Lung (tissue), 12 donors: ENCODE results near the gene PCK1. TPM values are rescaled to one million over a fixed set of nuclear protein-coding genes. Genes with fewer than 3 reads are reported as not detected.

Experiments used
- ATAC-seq: fragments of 200-7000 bp; cut with Tn5 transposase; one replicate; pipeline ENCODE4 v1.9.1; 2020; ENCODE audit warnings: moderate number of reproducible peaks; ENCODE audit not compliant: insufficient read depth, low FRiP score
- DNase-seq, 3 donors: peaks; one replicate each; pipeline ENCODE4 v3.0.0-alpha.2; 2013 to 2017
- H3K27ac ChIP-seq, 2 donors: one replicate each; pipeline ENCODE4 v1.5.1; 2013; ENCODE audit warnings: mild to moderate bottlenecking in 2 of 2, moderate library complexity in 2 of 2, control low read depth in 1 of 2, inconsistent platforms in 1 of 2, low read depth in 1 of 2, low read length in 1 of 2
- H3K27me3 ChIP-seq, 3 donors: one replicate each; pipeline ENCODE4 v1.5.1; 2013; ENCODE audit warnings: low read length in 2 of 3; ENCODE audit not compliant: control insufficient read depth in 3 of 3, insufficient read depth in 3 of 3
- H3K36me3 ChIP-seq, 4 donors: one replicate each; pipeline ENCODE4 v1.5.1; 2013; ENCODE audit warnings: low read length in 4 of 4, mild to moderate bottlenecking in 1 of 4, moderate library complexity in 1 of 4; ENCODE audit not compliant: control insufficient read depth in 4 of 4, insufficient read depth in 4 of 4
- H3K4me1 ChIP-seq, 5 donors: one replicate each; pipeline ENCODE4 v1.5.1; 2013; ENCODE audit warnings: low read length in 5 of 5, mild to moderate bottlenecking in 2 of 5, moderate library complexity in 1 of 5; ENCODE audit not compliant: control insufficient read depth in 5 of 5, insufficient read depth in 5 of 5
- H3K4me3 ChIP-seq: one replicate; pipeline ENCODE4 v1.5.1; 2013; ENCODE audit warnings: mild to moderate bottlenecking, control low read depth, moderate library complexity
- H3K9ac ChIP-seq, 2 donors: one replicate each; pipeline ENCODE4 v1.5.1; 2013; ENCODE audit warnings: low read length in 2 of 2, control low read depth in 1 of 2; ENCODE audit not compliant: insufficient read depth in 1 of 2
- H3K9me3 ChIP-seq, 4 donors: one replicate each; pipeline ENCODE4 v1.5.1; 2013; ENCODE audit warnings: low read length in 3 of 4, mild to moderate bottlenecking in 1 of 4, moderate library complexity in 1 of 4; ENCODE audit not compliant: control insufficient read depth in 4 of 4, insufficient read depth in 3 of 4
- WGBS, 2 donors: extraction: QIAGEN DNeasy Blood & Tissue Kit; methylation state at CpG; one replicate each; pipeline ENCODE4 v1.1.7; 2013; 5-methylcytosine and 5-hydroxymethylcytosine counted together
- polyA plus RNA-seq, 2 donors: library from polyadenylated mRNA; stranded (reverse); fragments of 200-250 nt; gene quantifications; one replicate each; pipeline ENCODE4 v1.2.1, GENCODE V29; 2013
- total RNA-seq, 2 donors: library from RNA; depleted of rRNA in 1 of 2; stranded (reverse); fragments of >200 nt in 1 of 2; gene quantifications; one replicate each; pipeline ENCODE4 v1.2.1, GENCODE V29; 2014 to 2021
- TF ChIP-seq, protein P1 (sequence below): IDR thresholded peaks from 2 replicates; pipeline ENCODE4 v1.5.1; 2012; ENCODE audit warnings: mild to moderate bottlenecking; ENCODE audit errors: control extremely low read depth, extremely low read depth
- donor health status: control.
- donor health status: control.
- donor health status: Bipolar disorder and iron deficiency.
- donor health status: healthy.
- donor health status: DM: yes; HTN: yes; CAD: no.

Gene PCK1
- total and polyA plus RNA-seq, 4 donors = 0.05 to 1.7 (median 0.55) TPM

DNA sequence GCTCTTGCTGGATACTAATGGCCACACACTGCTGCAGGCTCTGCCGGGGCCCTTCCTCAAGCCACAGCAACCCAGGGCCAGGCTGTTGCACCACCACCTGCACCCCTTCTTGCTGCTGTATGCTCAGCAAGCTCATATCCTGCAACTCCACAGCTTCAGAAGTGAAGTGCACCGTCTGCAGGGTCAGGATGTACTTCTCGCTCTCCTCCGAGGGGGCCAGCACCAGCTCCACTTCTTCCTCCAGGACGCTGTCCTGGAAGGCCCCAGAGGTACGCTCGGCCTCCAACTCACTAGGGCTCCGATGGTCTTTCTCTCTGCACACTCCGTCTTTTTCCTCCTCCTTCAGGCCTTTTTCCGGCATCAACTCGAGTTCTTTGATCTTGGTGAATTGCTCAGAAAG, 37.1 kb upstream of the PCK1 start:
- no peaks in the 10 kb centered on the region for H3K9me3 ChIP-seq
- ATAC-seq (no peak), DNase-seq (no peak)

DNA sequence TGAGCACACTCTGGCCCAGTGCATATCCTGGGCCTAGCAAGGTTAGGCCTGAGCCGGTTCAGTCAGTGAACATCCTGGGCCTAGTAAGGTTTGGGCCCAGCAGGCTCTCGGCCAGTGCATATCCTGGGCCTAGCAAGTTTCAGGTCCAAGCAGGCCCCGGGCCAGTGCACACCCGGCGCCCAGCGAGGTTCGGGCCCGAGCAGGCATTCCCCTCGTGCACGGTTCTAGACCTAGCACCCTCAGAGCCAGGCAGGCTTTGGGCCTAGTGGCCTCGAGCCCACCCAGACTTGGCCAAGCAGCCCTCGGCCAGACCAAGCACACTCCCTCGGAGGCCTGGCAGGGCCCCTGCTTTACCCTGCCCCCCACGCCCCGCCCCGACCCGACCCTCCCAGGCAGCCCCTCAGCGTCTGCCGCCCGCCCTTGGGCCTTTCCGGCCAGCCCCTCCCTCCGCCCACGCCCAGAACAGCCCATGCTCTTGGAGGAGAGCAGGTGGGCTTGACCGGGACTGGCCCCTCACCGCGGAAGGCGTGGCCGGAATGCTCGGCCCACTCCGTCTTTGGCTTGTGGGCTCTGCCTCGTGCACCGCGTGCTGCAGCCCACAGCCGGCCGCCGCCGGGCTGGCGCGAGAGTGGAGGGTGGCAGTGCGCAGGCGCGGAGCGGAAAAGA, 36.3 kb upstream of the PCK1 start, which contains the start of gene CTCFL:
Gene CTCFL, minus strand, starts transcription at position 630 of the 666 bp plus-strand sequence. CDS start 935 bp downstream, outside the sequence.
- 93 to 96% methylated on average over 42 to 43 of the region's 43 CpGs for WGBS, 2 donors
- Histone ChIP-seq H3K4me3 (no peak within 1 kb of the TSS), H3K9me3 (no peaks in the 10 kb centered on the region), H3K27ac (no peak within 1 kb of the TSS), H3K4me1 (peaks cover 0 to 3% (median 0%) of the 10 kb centered on the region in 5 donors), H3K36me3 (no peaks in the 10 kb centered on the region), H3K9ac (no peak within 1 kb of the TSS), H3K27me3 (no peaks in the 10 kb centered on the region)
- DNase-seq (no peak), ATAC-seq (no peak)
- TF ChIP-seq, protein P1, sequence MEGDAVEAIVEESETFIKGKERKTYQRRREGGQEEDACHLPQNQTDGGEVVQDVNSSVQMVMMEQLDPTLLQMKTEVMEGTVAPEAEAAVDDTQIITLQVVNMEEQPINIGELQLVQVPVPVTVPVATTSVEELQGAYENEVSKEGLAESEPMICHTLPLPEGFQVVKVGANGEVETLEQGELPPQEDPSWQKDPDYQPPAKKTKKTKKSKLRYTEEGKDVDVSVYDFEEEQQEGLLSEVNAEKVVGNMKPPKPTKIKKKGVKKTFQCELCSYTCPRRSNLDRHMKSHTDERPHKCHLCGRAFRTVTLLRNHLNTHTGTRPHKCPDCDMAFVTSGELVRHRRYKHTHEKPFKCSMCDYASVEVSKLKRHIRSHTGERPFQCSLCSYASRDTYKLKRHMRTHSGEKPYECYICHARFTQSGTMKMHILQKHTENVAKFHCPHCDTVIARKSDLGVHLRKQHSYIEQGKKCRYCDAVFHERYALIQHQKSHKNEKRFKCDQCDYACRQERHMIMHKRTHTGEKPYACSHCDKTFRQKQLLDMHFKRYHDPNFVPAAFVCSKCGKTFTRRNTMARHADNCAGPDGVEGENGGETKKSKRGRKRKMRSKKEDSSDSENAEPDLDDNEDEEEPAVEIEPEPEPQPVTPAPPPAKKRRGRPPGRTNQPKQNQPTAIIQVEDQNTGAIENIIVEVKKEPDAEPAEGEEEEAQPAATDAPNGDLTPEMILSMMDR = no peak

More for the DNA sequence above, 37.1 kb upstream of the PCK1 start:
- H3K4me1 ChIP-seq = peaks cover 0 to 3% (median 0%) of the 10 kb centered on the region in 5 donors
- no peak overlapping the region for H3K9ac ChIP-seq
- TF ChIP-seq, protein P1 = no peak
- no peaks in the 10 kb centered on the region for H3K36me3 ChIP-seq
- H3K4me3 ChIP-seq = no peak overlapping the region
- no peaks in the 10 kb centered on the region for H3K27me3 ChIP-seq
- WGBS, 2 donors = 89 to 95% methylated on average over 11 of the region's 11 CpGs
- no peak overlapping the region for H3K27ac ChIP-seq

DNA sequence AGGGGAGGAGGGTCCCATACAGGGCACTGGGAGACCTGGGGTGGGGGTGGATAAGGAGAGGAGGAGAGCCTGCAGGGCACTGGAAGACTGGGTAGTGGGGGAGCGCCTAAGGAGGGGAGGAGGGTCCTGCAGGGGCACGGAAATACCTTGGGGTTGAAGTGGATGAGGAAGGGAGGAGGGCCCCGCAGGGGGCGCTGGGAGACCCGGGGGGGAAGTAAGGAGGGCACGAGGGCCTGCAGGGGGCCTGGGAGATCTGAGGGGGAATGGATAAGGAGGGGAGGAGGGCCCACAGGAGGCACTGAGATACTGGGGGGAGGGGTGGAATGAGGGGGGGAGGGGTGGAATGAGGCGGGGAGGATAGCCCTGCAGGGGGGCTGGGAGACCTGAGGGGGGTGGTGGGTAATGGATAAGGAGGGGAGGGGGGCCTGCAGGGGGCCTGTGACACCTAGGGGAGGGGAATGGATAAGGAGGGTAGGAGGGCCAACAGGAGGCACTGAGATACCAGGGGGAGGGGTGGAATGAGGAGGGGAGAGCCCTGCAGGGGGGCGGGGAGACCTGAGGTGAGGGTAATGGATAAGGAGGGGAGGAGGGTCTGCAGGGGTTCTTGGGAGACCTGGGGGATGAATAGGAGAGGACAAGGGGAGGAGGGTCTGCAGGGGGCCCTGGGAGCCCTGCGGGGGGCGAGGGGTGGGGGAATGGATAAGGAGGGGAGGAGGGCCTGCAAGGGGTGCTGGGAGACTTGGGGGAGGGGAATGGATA, 35.4 kb upstream of the PCK1 start:
- no peak for ATAC-seq
- WGBS, 2 donors = 41 to 46% methylated on average over 7 to 10 of the region's 10 CpGs

More for the DNA sequence above, 35.4 kb upstream of the PCK1 start:
- no peaks in the 10 kb centered on the region for H3K36me3 ChIP-seq
- H3K27me3 ChIP-seq = no peaks in the 10 kb centered on the region
- H3K4me1 ChIP-seq = peaks cover 0 to 3% (median 0%) of the 10 kb centered on the region in 5 donors
- TF ChIP-seq, protein P1 = no peak
- H3K9me3 ChIP-seq = no peaks in the 10 kb centered on the region
- no peak overlapping the region for H3K4me3 ChIP-seq
- H3K27ac ChIP-seq = no peak overlapping the region
- DNase-seq = no peak
- H3K9ac ChIP-seq = no peak overlapping the region
